Naive thymus-derived CD4-positive, alpha-beta T cell (primary cell): Measurements from ENCODE around the gene COX4I2. TPM values are rescaled to one million over a fixed set of nuclear protein-coding genes. Genes with fewer than 3 reads are reported as not detected.

Experiments
- ATAC-seq: fragments of 150-1000 bp; cut with Tn5 transposase; 2 replicates; pipeline ENCODE4 v1.10.0; 2021; ENCODE audit warnings: mild to moderate bottlenecking, moderate library complexity
- CTCF ChIA-PET: fragments of 350-600 bp; sonication (Branson Sonifier 250); formaldehyde crosslinking; loops from one replicate; lab custom pipeline; 2021; ENCODE audit warnings: antibody characterized with exemption; lab: Charles Lee
- POLR2A ChIA-PET: fragments of 350-600 bp; sonication (Branson Sonifier 250); formaldehyde crosslinking; loops from one replicate; lab custom pipeline; 2021; ENCODE audit warnings: antibody characterized with exemption, inconsistent platforms; lab: Charles Lee
- DNase-seq, 9 donors: peaks; one replicate each; pipeline versions ENCODE4 v3.0.0 to v3.0.0-alpha.2; 2020 to 2022; ENCODE audit warnings: mixed read lengths in 1 of 9
- H3K27ac ChIP-seq: one replicate; pipeline ENCODE4 v1.7.0; 2013; ENCODE audit warnings: mild to moderate bottlenecking, low read depth, low read length, moderate library complexity
- H3K27me3 ChIP-seq, 2 donors: one replicate each; pipeline ENCODE4 v1.7.0; 2013; ENCODE audit warnings: low read length in 2 of 2, mild to moderate bottlenecking in 2 of 2, moderate library complexity in 2 of 2; ENCODE audit not compliant: control insufficient read depth in 2 of 2, insufficient read depth in 2 of 2
- H3K36me3 ChIP-seq, 3 experiments: 1 replicate in 2 of 3; 2 replicates in 1 of 3; pipeline ENCODE4 v1.7.0; 2013; ENCODE audit warnings: low read length in 3 of 3, mild to moderate bottlenecking in 3 of 3, moderate library complexity in 1 of 3; ENCODE audit not compliant: insufficient read depth in 3 of 3, control insufficient read depth in 2 of 3
- H3K4me1 ChIP-seq, 2 donors: one replicate each; pipeline ENCODE4 v1.7.0; 2013; ENCODE audit warnings: low read length in 2 of 2, mild to moderate bottlenecking in 2 of 2, moderate library complexity in 1 of 2; ENCODE audit not compliant: control insufficient read depth in 2 of 2, insufficient read depth in 2 of 2
- H3K4me3 ChIP-seq: 2 replicates; pipeline ENCODE4 v1.7.0; 2013; ENCODE audit warnings: mild to moderate bottlenecking, low read length
- H3K9me3 ChIP-seq, 3 experiments: 1 replicate in 2 of 3; 2 replicates in 1 of 3; pipeline ENCODE4 v1.7.0; 2013; ENCODE audit warnings: low read length in 3 of 3; ENCODE audit not compliant: control insufficient read depth in 2 of 3
- H3K27ac Mint-ChIP-seq, 9 donors: one replicate each; pipeline ENCODE4 v1.8.0; 2020 to 2022; ENCODE audit warnings: mixed read lengths in 9 of 9, mild to moderate bottlenecking in 8 of 9, moderate library complexity in 5 of 9, inconsistent platforms in 2 of 9
- H3K27me3 Mint-ChIP-seq, 5 donors: one replicate each; pipeline ENCODE4 v1.8.0; 2021 to 2022; ENCODE audit warnings: mixed read lengths in 5 of 5, mild to moderate bottlenecking in 1 of 5
- H3K36me3 Mint-ChIP-seq, 5 donors: one replicate each; pipeline ENCODE4 v1.8.0; 2020 to 2022; ENCODE audit warnings: mixed read lengths in 5 of 5, mild to moderate bottlenecking in 3 of 5, inconsistent platforms in 1 of 5
- H3K4me1 Mint-ChIP-seq, 7 donors: one replicate each; pipeline ENCODE4 v1.8.0; 2020 to 2022; ENCODE audit warnings: mixed read lengths in 7 of 7, mild to moderate bottlenecking in 3 of 7, inconsistent platforms in 1 of 7
- H3K4me3 Mint-ChIP-seq, 10 donors: one replicate each; pipeline ENCODE4 v1.8.0; 2020 to 2022; ENCODE audit warnings: mild to moderate bottlenecking in 10 of 10, mixed read lengths in 10 of 10, moderate library complexity in 6 of 10, inconsistent platforms in 2 of 10
- H3K9me3 Mint-ChIP-seq, 11 donors: one replicate each; pipeline ENCODE4 v1.8.0; 2020 to 2022; ENCODE audit warnings: mixed read lengths in 11 of 11, mild to moderate bottlenecking in 4 of 11, inconsistent platforms in 1 of 11, moderate library complexity in 1 of 11
- intact Hi-C, 2 donors: fragments of 100-400 bp; cut with micrococcal nuclease; formaldehyde crosslinking; loops; one replicate each; pipeline ENCODE4 v1.15.1; 2023
- polyA plus RNA-seq, 2 donors: library from polyadenylated mRNA; unstranded; fragments of 300-500 nt; fragmentation: Illumina TruSeq; gene quantifications; one replicate each; pipeline ENCODE4 v1.2.3, GENCODE V29; 2021
- total RNA-seq, 6 experiments: library from RNA in 5 of 6; stranded (reverse) in 5 of 6; gene quantifications; 1 replicate in 5 of 6; 2 replicates in 1 of 6; pipeline ENCODE4 v1.2.3 and lab custom pipeline; 2021 to 2026

COX4I2 gene
- total and polyA plus RNA-seq, 7 experiments from 2014 or later: not detected

- POLR2A ChIA-PET: interaction anchor here (0.7 to 5.1 kb wide), 8 partner anchors 8 to 64 kb away, joined by 3 to 51 read pairs (median 4); partner anchors contain the start of gene BCL2L1
- CTCF ChIA-PET: interaction anchor here (1.0 to 3.6 kb wide), 6 partner anchors 8 to 47 kb away, joined by 3 to 23 read pairs (median 4); partner anchors contain the start of gene BCL2L1
- Histone ChIP-seq H3K36me3 (peaks cover 0 to 18% (median 0%) of the 10 kb centered on the region in 3 experiments), H3K27ac (peak overlapping the region; percentile 84), H3K4me1 (peaks cover 61 to 72% of the 10 kb centered on the region in 2 donors), H3K9me3 (no peaks in the 10 kb centered on the region), H3K4me3 (peak overlapping the region; percentile 88), H3K27me3 (no peaks in the 10 kb centered on the region)
- peaks cover 10 to 45% (median 17%) of the 10 kb centered on the region in 5 donors for H3K36me3 Mint-ChIP-seq
- H3K27me3 Mint-ChIP-seq: no peaks in the 10 kb centered on the region
- peak overlapping the region; percentile 87 to 100 (median 96) for H3K27ac Mint-ChIP-seq
- ATAC-seq (peak; percentile 68), DNase-seq (peak in 8 of 9 donors; percentile 41 to 67 (median 56))
- peak overlapping the region; percentile 86 to 100 (median 96) for H3K4me3 Mint-ChIP-seq
- peaks cover 65 to 88% (median 74%) of the 10 kb centered on the region in 7 donors for H3K4me1 Mint-ChIP-seq
- intact Hi-C loops: loop anchor here (1.0 to 2.0 kb wide), 5 partner anchors 8 to 47 kb away; no protein-coding TSS in a partner anchor
- H3K9me3 Mint-ChIP-seq: peaks cover 0 to 2% (median 0%) of the 10 kb centered on the region in 11 donors
Measured at GRCh38 chr20:31675828-31676608, 38.3 kb downstream of the COX4I2 start.

DNA sequence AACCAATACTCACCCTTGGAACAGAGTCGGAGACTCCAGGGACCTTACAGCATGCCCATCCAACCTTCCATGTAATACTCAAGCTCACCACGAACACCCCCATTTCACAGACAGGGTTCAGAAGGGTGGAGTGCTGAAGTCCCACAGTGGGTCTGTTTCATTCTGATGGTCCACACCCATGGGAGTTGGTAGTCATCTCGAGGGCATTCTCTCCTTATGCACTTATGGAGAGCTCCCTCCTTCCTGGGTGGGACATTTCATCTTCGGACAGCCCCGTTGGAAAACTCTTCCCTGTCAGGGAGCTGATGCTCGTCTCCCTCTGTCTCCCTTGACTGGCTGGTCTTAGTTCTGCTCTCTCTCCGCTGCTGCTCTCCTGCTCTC, 38.9 kb downstream of the COX4I2 start:
- peak overlapping the region; percentile 84 for H3K27ac ChIP-seq

DNA sequence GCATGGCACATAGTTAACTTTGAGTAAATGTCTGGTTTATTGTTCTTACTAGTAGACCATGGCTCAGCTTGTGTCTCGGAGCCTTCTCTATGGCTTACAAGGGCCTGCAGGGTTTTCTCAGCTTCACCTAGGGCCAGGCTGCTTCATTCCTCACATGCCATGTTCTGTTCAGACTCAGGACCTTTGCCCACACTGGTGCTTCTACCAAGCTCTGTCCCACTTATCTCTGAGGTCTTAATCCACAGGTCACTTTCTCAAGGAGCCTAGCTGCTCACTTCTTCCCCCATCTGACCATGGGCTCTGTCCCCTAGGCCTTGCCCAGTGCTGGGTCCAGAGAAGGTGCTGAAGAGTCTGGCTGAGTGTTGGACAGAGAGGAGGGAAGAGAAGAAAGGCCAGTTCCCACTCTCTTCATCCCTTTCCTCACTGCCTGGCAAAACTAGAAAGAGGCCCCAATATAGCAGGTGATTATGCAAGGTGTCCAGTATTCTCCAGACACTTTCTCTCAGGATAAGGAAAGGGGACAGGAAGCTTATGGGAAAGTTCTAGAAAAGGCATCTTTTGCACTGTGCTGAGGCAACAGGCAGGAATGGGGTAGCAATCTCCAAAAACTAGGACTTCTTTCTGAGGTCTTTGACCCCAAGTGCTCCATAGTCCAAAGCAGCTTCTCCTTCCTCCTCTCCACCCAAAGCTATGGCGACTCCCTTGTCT, 40.0 kb downstream of the COX4I2 start:
- H3K9me3 Mint-ChIP-seq: peaks cover 0 to 2% (median 0%) of the 10 kb centered on the region in 11 donors
- no peak for DNase-seq
- peak overlapping the region; percentile 76 to 100 (median 93) for H3K27ac Mint-ChIP-seq
- ChIA-PET CTCF (interaction anchor here (1.0 kb wide), 1 partner anchor 46 kb away, joined by 3 read pairs; no protein-coding TSS in a partner anchor), POLR2A (interaction anchor here (0.8 to 5.1 kb wide), 3 partner anchors 16 to 118 kb away, joined by 3 to 51 read pairs (median 4); partner anchors contain the start of gene BCL2L1)
- no peaks in the 10 kb centered on the region for H3K9me3 ChIP-seq
- no peak overlapping the region for H3K4me3 ChIP-seq
- peaks cover 0 to 18% (median 0%) of the 10 kb centered on the region in 3 experiments for H3K36me3 ChIP-seq
- peaks cover 66 to 76% of the 10 kb centered on the region in 2 donors for H3K4me1 ChIP-seq
- peak overlapping the region; percentile 53 for H3K27ac ChIP-seq
- no peaks in the 10 kb centered on the region for H3K27me3 ChIP-seq
- H3K4me1 Mint-ChIP-seq: peaks cover 73 to 90% (median 85%) of the 10 kb centered on the region in 7 donors
- H3K4me3 Mint-ChIP-seq: peak overlapping the region; percentile 31 to 96 (median 63)
- intact Hi-C loops: no loop called here
- no peak for ATAC-seq
- H3K36me3 Mint-ChIP-seq: peaks cover 11 to 46% (median 17%) of the 10 kb centered on the region in 5 donors
- H3K27me3 Mint-ChIP-seq: no peaks in the 10 kb centered on the region

More for the DNA sequence above, 38.9 kb downstream of the COX4I2 start:
- ChIA-PET CTCF (interaction anchor here (1.2 to 3.6 kb wide), 4 partner anchors 8 to 47 kb away, joined by 3 to 23 read pairs (median 9); partner anchors contain the start of gene BCL2L1), POLR2A (interaction anchor here (0.7 to 5.1 kb wide), 5 partner anchors 8 to 117 kb away, joined by 4 to 51 read pairs (median 5); partner anchors contain the start of gene BCL2L1)
- Histone ChIP-seq H3K4me3 (peak overlapping the region; percentile 88), H3K36me3 (peaks cover 0 to 18% (median 0%) of the 10 kb centered on the region in 3 experiments), H3K27me3 (no peaks in the 10 kb centered on the region), H3K9me3 (no peaks in the 10 kb centered on the region), H3K4me1 (peaks cover 62 to 72% of the 10 kb centered on the region in 2 donors)
- peaks cover 0 to 2% (median 0%) of the 10 kb centered on the region in 11 donors for H3K9me3 Mint-ChIP-seq
- no peak for DNase-seq
- ATAC-seq: no peak
- no peaks in the 10 kb centered on the region for H3K27me3 Mint-ChIP-seq
- H3K36me3 Mint-ChIP-seq: peaks cover 11 to 45% (median 17%) of the 10 kb centered on the region in 5 donors
- intact Hi-C loops: no loop called here
- peak overlapping the region; percentile 87 to 100 (median 96) for H3K27ac Mint-ChIP-seq
- H3K4me1 Mint-ChIP-seq: peaks cover 71 to 89% (median 79%) of the 10 kb centered on the region in 7 donors
- H3K4me3 Mint-ChIP-seq: peak overlapping the region; percentile 86 to 100 (median 96)

GRCh38 chr20:31678389-31679356, 41.0 kb downstream of the COX4I2 start:
- H3K36me3 Mint-ChIP-seq: peaks cover 15 to 51% (median 23%) of the 10 kb centered on the region in 5 donors
- ATAC-seq: no peak
- intact Hi-C loops: no loop called here
- Histone ChIP-seq H3K4me3 (no peak overlapping the region), H3K27ac (peak overlapping the region; percentile 53), H3K36me3 (peaks cover 0 to 18% (median 0%) of the 10 kb centered on the region in 3 experiments), H3K9me3 (no peaks in the 10 kb centered on the region), H3K4me1 (peaks cover 64 to 76% of the 10 kb centered on the region in 2 donors), H3K27me3 (no peaks in the 10 kb centered on the region)
- H3K27me3 Mint-ChIP-seq: no peaks in the 10 kb centered on the region
- DNase-seq: no peak
- H3K9me3 Mint-ChIP-seq: peaks cover 0 to 2% (median 0%) of the 10 kb centered on the region in 11 donors
- peak overlapping the region; percentile 1 to 92 (median 38) for H3K4me3 Mint-ChIP-seq
- ChIA-PET CTCF (interaction anchor here (0.7 to 1.5 kb wide), 4 partner anchors 18 to 45 kb away, joined by 3 to 5 read pairs (median 4); partner anchors contain the start of gene BCL2L1), POLR2A (interaction anchor here (5.1 kb wide), 1 partner anchor 44 kb away, joined by 51 read pairs; the partner anchor contains the start of gene BCL2L1)
- peak overlapping the region; percentile 37 to 100 (median 93) for H3K27ac Mint-ChIP-seq
- H3K4me1 Mint-ChIP-seq: peaks cover 80 to 95% (median 89%) of the 10 kb centered on the region in 7 donors

GRCh38 chr20:31679357-31680285, 41.9 kb downstream of the COX4I2 start:
- no peak overlapping the region for H3K4me3 ChIP-seq
- ChIA-PET POLR2A (interaction anchor here (1.2 kb wide), 1 partner anchor 14 kb away, joined by 4 read pairs; no protein-coding TSS in a partner anchor), CTCF (interaction anchor here (0.9 to 1.5 kb wide), 2 partner anchors 19 to 43 kb away, joined by 5 read pairs; partner anchors contain the start of gene BCL2L1)
- Mint-ChIP-seq H3K4me3 (peak overlapping the region in 7 of 10 donors; percentile 16 to 86 (median 31)), H3K36me3 (peaks cover 15 to 59% (median 27%) of the 10 kb centered on the region in 5 donors), H3K4me1 (peaks cover 80 to 95% (median 89%) of the 10 kb centered on the region in 7 donors), H3K27me3 (no peaks in the 10 kb centered on the region), H3K9me3 (peaks cover 0 to 2% (median 0%) of the 10 kb centered on the region in 11 donors), H3K27ac (peak overlapping the region; percentile 66 to 100 (median 93))
- peak overlapping the region; percentile 53 for H3K27ac ChIP-seq
- intact Hi-C loops: no loop called here
- H3K27me3 ChIP-seq: no peaks in the 10 kb centered on the region
- DNase-seq: no peak
- no peak for ATAC-seq
- H3K9me3 ChIP-seq: no peaks in the 10 kb centered on the region
- H3K36me3 ChIP-seq: peaks cover 0 to 18% (median 0%) of the 10 kb centered on the region in 3 experiments
- H3K4me1 ChIP-seq: peaks cover 58 to 67% of the 10 kb centered on the region in 2 donors
